NCI-H510A (cell line): ENCODE results near the gene SAMD8.
"Not testable (repeated sequence)": the region's sequence is repeated elsewhere in the genome, so short reads cannot be mapped to it uniquely, and the experiment has no call there.

ENCODE experiments used
- DNase-seq: peaks from one replicate; lab custom pipeline; 2025; lab: John Stamatoyannopoulos, UW

The SAMD8 gene

DNA sequence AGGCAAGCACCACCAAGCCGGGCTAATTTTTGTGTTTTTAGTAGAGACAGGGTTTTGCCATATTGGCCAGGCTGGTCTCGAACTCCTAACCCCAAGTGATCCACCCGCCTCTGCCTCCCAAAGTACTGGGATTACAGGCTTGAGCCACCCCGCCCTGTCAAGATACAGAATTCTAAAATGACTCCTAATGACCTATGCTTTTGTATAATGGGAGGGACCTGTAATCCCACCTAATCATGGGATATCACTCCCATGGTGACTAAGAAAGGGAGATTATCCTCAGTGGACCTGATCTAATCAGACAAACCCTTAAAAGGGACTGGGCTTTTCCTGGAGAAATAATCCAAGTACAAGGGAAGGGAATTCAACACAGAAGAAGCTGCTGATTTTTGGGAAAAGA lies 28.8 kb downstream of the SAMD8 start:
- DNase-seq: no peak

DNA sequence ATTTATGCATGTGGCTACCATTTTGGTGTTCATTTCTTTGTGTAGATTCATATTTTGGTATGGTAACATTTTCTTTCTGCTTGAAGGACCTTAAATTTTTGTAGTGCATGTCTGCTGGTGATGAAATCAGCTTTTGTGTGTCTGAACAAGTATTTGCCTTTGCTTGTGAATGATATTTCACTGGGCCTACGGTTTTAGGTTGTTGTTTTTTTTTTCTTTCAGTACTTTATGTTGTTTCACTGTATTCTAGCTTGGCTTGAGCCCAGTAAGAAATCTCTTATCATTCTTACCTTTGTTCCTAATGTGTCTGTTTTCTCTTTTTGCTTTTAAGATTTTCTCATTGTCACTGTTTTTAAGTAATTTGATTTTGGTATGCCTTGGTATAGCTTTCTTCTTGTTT lies 31.9 kb downstream of the SAMD8 start:
- DNase-seq: no peak

DNA sequence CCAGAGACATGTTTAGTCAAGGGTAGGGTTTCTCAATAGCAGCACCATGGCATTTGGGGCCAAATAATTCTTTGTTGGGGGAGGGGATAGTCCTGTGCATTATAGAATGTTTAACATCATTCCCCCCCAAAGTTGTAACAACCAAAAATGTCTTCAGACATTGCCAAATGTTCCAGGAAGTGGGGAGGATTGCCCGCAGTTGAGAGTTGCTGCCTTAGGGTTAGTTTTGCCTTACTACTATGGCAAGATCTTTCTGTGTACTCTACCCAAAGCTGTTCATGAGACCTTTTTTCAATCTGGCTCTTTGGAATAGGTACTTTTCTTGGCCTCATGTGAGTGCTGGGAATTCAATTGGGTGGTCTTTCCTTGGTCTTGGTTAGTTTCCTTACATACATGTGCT lies 34.1 kb downstream of the SAMD8 start:
- no peak for DNase-seq

DNA sequence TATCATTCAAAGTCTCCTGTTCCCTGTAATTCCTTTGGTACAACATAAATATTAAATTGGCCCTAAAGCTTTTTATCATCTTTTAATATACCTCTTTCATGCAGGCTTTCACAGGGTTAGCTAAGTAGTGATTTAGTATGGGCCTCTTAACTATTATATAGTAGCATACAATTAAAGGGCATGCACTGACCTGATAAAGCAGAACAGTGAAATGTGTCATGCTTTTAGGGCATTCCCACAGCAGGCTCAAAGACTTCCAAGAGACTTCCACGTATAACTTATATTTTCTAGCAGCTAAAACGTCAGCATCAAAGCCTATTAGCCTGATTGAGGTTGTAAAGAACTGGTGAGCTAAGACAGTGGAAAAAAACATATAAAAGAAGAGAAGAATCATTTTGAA lies 35.3 kb downstream of the SAMD8 start:
- no peak for DNase-seq

DNA sequence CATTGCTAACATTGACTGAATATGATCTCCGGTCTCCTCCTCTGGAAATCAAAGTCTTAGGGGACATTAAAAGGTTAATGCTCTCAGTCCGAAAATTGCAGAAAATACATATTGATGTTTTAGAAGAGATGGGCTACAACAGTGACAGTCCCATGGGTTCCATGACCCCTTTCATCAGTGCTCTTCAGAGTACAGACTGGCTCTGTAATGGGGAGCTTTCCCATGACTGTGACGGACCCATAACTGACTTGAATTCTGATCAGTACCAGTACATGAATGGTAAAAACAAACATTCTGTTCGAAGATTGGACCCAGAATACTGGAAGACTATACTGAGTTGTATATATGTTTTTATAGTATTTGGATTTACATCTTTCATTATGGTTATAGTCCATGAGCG lies 39.2 kb downstream of the SAMD8 start:
- DNase-seq: no peak

DNA sequence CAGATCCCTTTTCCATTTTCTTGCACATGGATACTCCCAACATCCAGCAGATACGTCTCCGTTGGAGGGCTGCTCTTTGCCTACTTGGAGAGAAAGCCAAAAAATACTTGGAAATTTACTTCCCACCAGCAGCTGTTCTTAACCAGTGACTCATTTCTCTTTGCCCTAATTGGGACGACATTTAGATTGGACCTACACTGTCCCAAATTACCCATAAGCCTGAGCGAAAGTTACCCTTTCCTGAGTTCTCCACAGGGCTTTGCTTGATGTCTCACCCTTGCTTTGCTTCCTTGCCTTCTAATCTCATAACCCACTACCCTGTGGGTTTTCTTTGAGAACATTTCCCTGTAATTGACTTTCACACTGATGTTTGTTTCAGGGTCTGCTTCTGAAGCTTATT lies 48.1 kb downstream of the SAMD8 start:
- DNase-seq: no peak

DNA sequence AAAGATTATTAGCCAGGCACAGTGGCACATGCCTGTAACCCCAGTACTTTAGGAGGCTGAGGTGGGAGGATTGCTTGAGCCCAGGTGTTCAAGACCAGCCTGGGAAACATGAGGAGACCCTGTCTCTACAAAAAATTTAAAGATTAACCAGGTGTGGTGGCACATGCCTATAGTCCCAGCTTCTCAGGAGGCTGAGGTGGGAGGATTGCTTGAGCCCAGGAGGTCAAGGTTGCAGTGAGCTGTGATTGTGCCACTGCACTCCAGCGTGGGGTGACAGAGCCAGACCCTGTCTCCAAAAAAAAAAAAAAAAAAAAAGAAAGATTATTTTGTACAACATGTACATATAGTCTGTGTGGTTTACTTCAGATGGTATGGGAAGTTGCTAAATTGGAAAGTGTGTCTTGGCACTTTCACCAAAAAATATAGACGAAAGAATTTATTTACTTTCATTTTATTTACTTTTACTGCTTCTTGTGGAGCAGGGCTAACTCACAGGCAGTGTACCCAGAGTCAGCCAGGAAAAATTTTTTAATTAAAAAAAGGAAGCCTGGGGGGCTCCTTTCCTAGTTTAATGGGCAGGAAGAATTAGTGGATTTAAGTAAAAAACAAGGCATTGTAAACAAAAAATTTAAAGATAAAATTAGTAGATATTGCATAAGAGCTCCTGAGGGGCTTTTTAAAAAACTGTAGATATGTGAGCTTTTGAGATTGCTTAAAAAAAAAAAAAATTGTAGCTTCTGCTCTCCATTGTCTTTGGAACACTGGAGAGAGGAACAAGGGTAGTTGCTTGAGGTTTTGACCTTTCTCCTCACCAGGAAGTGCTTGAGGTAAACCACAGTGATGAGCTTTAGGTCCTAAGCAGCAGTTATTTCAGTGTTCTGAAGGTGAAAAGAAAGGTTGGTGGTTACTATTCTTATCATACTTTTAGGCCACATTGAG lies 54.5 kb downstream of the SAMD8 start:
- no peak for DNase-seq

DNA sequence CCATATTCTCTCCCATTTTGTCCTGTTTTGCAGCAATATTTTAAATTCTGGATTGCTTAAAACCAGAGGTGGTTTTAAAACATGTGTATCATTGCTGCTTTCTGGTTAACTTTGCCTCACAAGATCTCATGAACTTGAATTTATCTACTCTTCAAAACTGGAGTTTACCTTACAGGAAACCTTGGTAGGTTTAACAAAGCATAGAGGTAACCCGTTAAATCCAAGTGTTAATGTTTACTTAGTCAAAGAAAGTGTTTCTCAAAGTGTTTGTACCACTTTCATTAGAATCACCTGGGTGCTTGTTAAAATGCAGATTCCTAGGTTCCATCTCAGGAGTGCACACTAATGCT lies 55.1 kb downstream of the SAMD8 start:
- no peak for DNase-seq

DNA sequence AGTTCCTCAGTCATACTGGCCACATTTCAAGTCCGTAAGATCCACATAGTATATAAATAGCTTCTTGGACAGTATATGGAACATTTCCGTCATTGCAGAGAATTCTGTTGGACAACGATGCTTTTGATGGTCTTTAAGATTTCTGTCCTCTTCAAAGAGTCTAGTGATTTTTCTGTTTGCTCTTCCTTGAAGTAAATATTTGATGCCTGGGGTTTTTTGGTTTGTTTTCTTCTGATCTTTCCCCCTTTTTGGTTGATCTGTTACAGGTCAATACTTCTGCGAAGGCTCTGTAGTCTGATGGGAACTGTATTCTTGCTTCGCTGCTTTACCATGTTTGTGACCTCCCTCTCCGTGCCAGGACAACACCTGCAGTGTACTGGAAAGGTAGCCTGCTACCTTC lies 56.8 kb downstream of the SAMD8 start:
- DNase-seq: no peak

DNA sequence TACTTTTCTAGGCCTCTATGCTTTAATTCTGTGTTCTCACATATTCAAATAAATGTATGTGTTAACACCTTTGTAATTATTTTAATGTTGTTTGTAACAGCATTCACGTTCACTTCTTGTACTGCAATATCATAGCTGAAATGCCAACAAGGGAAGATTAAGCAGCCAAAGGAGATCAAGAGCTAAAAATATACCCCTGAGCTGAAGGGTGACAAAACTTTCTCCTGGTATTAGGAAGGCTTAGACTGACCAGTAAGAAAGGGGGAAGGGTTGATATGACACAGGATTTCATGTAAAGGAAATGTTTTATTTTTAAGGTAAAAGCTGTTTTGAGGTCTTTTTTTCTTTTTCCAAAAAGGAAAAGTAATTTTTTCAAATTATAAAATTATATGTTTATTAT lies 58.8 kb downstream of the SAMD8 start:
- no peak for DNase-seq

DNA sequence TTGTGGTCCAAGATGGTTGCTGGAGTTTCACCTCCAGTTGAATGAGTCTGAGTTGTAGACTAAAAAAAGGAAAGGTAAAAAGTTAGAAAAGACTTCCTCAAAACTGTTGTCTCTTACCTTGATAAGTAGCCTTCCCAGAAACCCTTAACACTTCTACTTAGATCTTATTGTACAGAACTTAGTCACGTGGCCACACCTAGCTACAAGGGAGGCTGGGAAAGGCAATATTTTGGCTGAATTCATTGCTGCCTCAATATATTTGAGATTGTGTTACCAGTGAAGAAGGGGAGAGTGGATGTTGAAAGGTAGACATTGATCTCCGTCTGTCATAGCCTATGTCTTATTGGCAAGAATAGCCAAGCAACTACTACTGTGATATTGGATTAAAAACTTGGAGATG lies 63.6 kb downstream of the SAMD8 start:
- DNase-seq: no peak

DNA sequence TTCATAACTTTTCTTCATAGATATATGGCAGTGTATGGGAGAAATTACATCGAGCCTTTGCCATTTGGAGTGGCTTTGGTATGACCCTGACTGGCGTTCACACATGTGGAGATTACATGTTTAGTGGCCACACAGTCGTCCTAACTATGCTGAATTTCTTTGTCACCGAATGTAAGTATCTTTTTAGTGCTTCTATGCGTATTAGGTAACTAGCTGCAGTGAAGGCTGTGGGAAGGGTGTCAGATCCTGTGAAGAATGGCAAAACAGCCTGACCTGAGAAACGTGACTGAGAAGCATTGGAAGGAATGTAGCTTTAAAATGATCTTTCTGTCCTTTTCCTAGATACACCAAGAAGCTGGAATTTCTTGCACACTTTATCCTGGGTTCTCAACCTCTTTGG lies 64.6 kb downstream of the SAMD8 start:
- DNase-seq: no peak

DNA sequence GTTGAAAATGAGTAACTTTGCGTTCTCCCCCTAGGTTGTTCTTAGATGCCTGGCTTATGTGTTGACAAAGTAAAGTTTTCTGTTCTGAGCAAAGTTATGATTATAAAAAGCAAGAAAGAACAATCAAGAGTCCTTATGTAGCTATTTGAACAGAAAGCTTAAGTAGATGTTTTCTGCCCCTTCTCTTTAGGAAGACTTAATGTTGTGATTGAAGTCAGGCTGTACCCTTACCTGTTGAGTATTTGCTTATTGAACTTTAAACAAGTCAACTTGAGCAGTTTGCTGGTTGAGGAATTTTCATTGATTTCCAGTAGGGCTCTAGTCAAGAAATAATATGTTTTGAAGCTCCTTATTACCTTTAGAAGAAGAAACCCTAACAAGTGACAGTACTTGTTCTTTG lies 65.3 kb downstream of the SAMD8 start:
- DNase-seq: no peak

DNA sequence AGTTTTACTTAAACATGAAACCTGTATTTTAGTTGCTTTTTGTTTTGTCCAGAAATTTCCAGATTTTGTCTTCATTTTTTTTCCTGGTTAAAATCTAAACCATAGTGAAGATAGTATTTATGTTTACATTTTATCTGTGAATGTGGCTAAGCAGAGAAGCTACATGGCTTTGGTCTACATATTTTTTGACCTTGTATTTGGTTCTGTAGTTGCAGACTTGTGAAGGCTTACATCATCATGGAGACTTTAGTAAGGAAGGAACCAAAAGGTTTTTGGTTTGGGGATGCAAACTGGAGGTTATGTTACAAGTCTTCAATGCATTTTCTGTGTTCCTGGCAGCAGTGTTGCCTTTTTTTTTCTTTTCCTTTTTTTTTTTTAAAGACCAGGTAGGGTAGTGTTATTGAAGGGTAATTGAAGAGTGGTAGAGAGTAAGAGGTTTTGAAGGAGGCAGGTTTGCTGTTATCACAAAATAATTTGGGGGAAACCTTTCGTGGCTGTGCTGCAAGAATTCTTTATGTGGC lies 68.3 kb downstream of the SAMD8 start:
- no peak for DNase-seq

DNA sequence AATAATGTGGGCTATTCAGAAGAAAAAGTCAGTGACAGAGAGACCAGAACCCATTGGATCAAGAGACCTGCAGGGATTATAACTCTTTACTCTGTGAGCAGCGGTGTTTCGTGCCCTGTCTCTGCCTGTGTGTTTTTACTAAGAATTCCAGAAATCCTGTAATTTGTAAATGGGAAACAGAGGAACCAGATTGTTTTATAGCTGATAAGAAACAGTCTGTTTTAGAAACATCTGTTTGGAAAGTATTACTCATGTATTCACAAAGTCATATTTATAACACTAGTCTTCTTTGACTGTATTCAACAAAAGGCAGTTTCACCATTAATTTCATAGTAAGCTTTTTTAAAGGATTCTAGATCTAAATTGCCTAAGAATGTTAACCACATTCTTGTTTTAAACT lies 69.1 kb downstream of the SAMD8 start:
- no peak for DNase-seq

DNA sequence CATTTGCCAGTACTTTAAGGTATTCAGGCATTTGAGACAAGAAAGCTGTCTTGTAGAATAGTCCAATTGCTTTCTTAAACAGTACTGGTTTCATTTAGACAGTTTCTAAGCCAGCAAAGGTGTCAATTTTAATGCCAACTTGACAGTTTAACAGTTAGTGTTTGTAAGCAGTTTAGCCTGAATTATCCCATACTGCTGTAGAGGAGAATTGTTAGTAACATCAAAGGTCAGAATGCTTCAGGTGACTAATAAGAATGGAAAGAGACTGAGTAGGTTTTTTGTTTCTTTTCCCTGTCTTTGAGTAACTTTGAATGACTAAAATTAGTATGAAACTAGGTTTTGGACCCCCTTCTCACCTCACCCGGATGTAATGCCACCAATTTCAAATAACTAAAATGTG lies 69.6 kb downstream of the SAMD8 start:
- DNase-seq: no peak

DNA sequence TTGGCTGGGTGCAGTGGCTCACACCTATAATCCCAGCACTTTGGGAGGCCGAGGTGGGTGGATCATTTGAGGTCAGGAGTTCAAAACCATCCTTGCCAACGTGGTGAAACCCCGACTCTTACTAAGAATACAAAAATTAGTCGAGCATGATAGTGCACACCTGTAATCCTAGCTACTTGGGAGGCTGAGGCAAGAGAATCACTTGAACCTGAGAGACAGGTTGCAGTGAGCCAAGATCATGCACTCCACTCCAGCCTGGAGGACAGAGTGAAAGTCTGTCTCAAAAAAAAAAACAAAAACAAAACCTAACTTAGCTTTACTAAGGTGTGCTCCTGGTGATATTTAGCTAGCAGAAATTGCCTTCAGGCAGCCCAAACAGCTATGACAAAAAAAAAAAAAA lies 74.9 kb downstream of the SAMD8 start:
- no peak for DNase-seq

DNA sequence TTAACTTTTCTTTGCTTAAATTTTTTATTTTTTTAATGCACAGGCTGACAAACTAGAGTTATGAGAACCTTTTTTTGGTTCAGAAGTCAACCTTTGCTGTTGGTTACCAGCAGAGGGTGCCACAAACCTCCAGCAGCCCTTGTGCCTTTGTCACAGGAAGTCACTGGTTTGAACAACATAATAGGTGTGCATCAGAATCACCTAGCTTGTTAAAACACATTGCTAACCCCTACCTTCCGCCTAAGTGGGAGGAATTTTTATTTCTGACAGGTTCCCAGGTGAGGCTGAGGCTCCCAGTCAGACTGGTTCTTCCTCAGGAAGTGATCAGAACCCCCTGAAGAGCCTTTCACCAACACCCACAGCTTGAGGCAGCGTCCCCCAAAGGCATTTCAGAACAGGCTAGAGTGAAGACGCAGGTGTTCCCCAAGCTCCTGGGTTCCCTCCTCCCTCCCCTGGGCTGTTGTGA lies 76.5 kb downstream of the SAMD8 start:
- DNase-seq: no peak

DNA sequence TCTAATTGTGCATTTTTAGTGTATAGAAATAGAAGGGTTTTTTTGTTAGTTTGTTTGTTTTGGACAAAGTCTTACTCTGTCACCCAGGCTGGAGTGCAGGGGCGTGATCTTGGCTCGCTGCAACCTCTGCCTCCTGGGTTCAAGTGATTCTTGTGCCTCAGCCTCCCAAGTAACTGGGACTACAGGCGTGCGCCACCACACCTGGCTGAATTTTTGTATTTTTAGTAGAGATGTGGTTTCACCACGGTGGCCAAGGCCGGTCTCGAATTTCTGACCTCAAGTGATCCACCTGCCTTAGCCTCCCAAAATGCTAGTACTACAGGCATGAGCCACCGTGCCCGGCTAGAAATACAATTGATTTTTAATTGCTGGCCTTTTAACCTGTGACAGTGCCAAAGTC lies 77.1 kb downstream of the SAMD8 start:
- not testable (repeated sequence) for DNase-seq

DNA sequence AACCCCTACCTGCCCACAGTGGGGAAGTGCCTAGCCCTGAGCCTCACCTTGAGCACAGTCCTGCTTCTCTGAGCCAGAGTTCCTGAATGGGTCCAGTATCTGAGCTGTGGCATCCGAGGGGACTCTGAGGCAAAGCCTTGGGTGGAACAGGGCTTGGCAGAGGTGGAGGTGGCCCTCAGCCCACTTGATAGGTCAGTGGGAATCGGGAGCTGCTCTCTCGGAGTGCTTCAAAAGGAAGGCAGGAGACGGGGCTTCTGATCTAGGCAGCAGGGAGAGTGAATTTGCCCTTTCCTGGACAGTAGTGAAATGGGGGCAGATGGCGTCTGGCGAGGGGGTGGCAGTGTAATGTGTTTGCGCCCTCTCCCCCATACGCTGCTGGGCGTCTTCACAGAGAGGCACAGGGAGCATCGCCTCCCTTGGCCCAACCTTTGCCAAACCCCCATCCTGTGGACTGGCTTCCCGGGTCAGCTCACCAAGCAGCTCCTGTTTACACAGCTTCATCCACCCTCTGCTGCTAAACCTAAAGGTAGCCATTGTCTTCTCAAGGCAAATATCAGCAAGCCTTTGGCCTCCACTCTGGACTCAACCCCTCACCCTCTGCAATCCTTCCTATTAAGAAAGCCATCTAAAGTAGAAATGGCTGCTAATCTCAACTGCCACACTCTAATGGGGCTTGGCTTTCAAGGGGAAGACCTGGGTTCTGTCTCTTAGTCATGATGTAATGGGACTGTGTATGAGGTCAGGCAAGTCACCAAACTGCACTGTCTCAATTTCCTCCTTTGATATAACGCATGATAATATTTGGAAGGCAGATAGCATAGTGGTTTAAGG lies 78.0 kb downstream of the SAMD8 start:
- no peak for DNase-seq

DNA sequence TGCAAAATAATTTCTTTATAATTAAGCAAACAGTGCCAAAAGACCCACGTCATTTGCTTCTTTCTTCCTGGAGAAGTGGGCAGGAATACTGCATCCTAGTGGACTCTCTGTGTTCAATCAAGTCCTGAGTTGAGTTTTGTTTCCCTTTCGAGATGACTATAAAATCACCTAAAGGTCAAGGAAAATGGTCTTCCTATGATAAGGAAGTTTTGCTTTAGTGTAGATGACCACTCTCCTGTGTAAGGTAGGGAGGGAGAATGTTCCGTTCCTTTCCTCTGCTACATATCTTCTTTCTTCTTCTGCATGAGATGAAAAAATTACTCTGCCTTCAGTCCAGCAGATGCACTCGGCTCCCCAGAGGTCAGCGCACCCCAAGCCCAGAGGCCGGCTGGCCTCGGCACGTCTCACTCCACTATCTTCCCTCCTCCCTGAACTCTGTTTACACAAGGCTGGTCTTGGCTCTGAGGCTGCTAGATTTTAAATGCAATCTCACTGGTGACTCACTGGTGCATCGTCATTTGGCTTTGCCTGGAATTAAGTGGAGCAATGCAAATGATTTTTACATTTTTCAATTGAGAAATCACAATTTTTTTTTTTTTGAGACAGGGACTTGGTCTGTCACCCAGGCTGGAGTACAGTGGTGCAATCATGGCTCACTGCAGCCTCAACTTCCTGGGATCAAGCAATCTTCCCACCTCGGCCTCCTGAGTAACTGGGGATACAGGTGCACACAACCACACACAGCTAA lies 80.5 kb downstream of the SAMD8 start:
- DNase-seq: no peak

DNA sequence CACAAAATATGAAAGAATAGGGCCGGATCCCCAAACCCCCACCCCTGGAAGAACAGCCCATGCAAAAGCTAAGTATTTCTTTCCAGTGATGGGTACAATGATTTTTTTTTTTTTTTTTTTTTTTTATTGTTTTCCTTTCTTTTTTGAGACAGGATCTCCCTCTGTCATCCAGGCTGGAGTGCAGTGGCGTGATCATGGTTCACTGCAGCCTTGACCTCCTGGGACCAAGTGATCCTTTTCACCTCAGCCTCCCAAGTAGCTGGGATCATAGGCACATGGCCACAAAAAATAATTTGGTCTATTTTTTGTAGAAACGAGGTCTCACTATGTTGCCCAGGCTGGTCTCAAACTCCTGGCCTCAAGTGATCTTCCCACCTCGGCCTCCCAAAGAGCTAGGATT lies 83.2 kb downstream of the SAMD8 start:
- DNase-seq: not testable (repeated sequence)
